Skeletal muscle tissue (tissue), 4 donors: Measurements from ENCODE around the gene ORC5. TPM values are rescaled to one million over a fixed set of nuclear protein-coding genes. Genes with fewer than 3 reads are reported as not detected.
"Not testable (repeated sequence)": the region's sequence is repeated elsewhere in the genome, so short reads cannot be mapped to it uniquely, and the experiment has no call there.

Experiments
- H3K27ac ChIP-seq: one replicate; pipeline ENCODE4 v1.7.0; 2013; ENCODE audit warnings: mild to moderate bottlenecking, low read depth, low read length, inconsistent platforms
- H3K27me3 ChIP-seq, 3 donors: one replicate each; pipeline ENCODE4 v1.7.0; 2013; ENCODE audit warnings: low read length in 3 of 3; ENCODE audit not compliant: control insufficient read depth in 3 of 3, insufficient read depth in 3 of 3
- H3K36me3 ChIP-seq, 3 donors: one replicate each; pipeline ENCODE4 v1.7.0; 2013; ENCODE audit warnings: low read length in 3 of 3; ENCODE audit not compliant: control insufficient read depth in 3 of 3, insufficient read depth in 3 of 3
- H3K4me1 ChIP-seq, 3 donors: one replicate each; pipeline ENCODE4 v1.7.0; 2013; ENCODE audit warnings: low read length in 3 of 3, mild to moderate bottlenecking in 3 of 3; ENCODE audit not compliant: control insufficient read depth in 3 of 3, insufficient read depth in 3 of 3
- H3K4me3 ChIP-seq, 3 donors: one replicate each; pipeline ENCODE4 v1.7.0; 2013; ENCODE audit warnings: low read length in 3 of 3
- H3K9ac ChIP-seq, 3 donors: one replicate each; pipeline ENCODE4 v1.7.0; 2013; ENCODE audit warnings: low read length in 3 of 3, mild to moderate bottlenecking in 3 of 3, moderate library complexity in 2 of 3, low read depth in 1 of 3
- H3K9me3 ChIP-seq, 3 donors: one replicate each; pipeline ENCODE4 v1.7.0; 2013; ENCODE audit warnings: low read length in 3 of 3; ENCODE audit not compliant: control insufficient read depth in 3 of 3
- total RNA-seq: library from RNA; depleted of rRNA; stranded (reverse); fragments of >200 nt; gene quantifications from one replicate; pipeline ENCODE4 v1.2.3, GENCODE V29; 2014
- donor health status: Osteomylitis.

The ORC5 gene
- total RNA-seq = 24.0 TPM

DNA sequence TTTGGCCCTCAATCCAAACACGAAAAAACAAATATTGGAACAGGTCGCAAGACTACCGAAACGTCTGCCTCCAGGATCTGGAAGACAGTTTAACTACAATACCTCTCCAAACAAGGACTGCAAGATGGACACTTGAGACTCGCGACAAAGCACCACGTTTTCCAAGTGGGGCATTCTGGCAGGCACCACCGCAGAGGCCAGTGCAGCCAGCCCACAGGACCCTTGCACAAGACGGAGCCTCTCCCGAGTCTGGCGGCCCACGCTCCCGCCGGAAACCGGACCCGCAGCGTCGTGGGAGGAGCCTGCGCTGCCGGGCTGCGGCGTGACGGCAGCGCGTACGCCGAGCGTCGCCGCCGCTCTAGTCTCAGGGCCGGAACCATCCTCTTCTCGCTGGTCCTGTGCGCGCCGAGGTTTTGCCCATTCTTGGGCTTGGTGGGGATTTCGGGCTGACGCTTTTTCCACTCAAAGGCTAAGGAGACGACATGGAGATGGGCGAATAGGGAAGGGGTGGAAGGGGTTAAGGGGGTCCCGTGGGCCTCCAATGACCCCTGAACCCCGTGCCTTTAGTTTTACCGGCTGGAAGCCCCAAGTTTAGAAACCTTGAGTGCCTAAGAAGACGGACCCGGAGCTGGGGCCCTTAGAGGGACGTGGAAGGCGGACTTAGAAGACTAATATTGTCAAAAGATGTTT is at the start of gene ORC5:
Gene ORC5, minus strand, starts transcription at position 283 of the 690 bp plus-strand sequence. Its CDS starts 109 bp downstream, at position 174.
- H3K27ac ChIP-seq = peak within 1 kb of the TSS; percentile 59
- H3K9me3 ChIP-seq = no peaks in the 10 kb centered on the region
- no peaks in the 10 kb centered on the region for H3K27me3 ChIP-seq
- H3K4me1 ChIP-seq = peaks cover 11 to 26% (median 19%) of the 10 kb centered on the region in 3 donors
- peaks cover 4 to 10% (median 5%) of the 10 kb centered on the region in 3 donors for H3K36me3 ChIP-seq
- H3K4me3 ChIP-seq = peak within 1 kb of the TSS; percentile 90 to 99 (median 98)
- H3K9ac ChIP-seq = peak within 1 kb of the TSS; percentile 79 to 90 (median 88)

DNA sequence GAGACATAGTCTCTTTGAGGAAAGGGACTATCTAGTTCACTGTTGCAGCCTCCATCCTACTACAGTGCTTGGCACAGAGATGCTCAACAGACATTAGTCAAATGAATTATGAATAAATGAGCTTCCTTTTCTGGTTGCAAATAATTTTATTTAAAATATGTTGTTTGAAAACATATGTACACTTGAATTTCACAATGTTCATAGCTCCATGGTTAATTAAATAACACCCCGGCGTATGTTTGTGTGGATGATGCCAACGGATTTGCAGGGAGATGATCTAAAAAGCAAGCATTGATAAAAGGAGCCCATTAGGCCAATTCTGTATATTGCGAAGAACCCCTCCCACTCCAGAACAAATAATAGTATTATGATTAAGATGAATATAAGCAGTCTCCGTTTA is 47.8 kb upstream of the ORC5 start:
- Histone ChIP-seq H3K9ac (no peak overlapping the region), H3K36me3 (no peaks in the 10 kb centered on the region), H3K4me1 (no peaks in the 10 kb centered on the region), H3K27me3 (no peaks in the 10 kb centered on the region), H3K4me3 (no peak overlapping the region), H3K9me3 (no peaks in the 10 kb centered on the region), H3K27ac (no peak overlapping the region)

DNA sequence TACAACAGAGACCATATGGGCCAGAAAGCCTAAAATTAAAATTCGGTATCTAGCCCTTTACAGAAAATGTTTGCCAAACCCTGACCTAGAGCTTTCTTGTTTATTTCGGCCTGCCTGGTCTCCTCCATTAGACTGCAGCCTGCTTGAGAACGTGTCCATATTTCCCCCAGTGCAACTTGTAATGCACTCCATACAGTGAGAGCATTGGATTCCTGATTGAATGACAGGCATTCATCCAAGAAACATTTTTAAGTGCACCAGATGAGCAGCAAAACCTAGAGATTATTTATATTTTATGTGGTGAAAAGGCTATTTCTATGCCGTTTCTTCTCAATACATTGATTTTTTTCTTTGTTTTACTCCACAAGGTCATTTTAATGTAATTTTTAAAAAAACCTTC is 47.4 kb upstream of the ORC5 start:
- H3K4me1 ChIP-seq = no peaks in the 10 kb centered on the region
- no peaks in the 10 kb centered on the region for H3K27me3 ChIP-seq
- H3K36me3 ChIP-seq = no peaks in the 10 kb centered on the region
- H3K4me3 ChIP-seq = no peak overlapping the region
- no peak overlapping the region for H3K9ac ChIP-seq
- no peak overlapping the region for H3K27ac ChIP-seq
- no peaks in the 10 kb centered on the region for H3K9me3 ChIP-seq

DNA sequence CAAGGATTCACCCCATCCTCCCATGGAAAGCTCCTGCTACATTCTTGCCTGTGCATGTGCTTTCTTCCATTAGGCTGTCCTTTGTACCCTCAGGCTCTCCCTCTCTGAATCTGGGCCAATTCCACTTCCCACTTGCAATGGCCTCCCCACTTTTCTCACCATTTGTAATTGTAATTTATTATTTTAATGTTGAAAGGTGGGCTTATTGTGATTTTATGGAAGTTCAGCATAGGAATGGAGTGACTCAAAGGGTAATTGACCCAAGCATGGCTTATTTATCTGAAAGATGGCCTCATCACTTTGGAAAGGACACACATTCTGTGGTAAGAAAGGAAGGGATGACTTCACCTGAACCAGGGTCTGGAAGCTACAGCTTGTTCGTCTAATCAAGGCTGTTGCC is 46.9 kb upstream of the ORC5 start:
- Histone ChIP-seq H3K4me1 (no peaks in the 10 kb centered on the region), H3K27ac (no peak overlapping the region), H3K36me3 (no peaks in the 10 kb centered on the region), H3K4me3 (no peak overlapping the region), H3K9me3 (no peaks in the 10 kb centered on the region), H3K9ac (no peak overlapping the region), H3K27me3 (no peaks in the 10 kb centered on the region)

DNA sequence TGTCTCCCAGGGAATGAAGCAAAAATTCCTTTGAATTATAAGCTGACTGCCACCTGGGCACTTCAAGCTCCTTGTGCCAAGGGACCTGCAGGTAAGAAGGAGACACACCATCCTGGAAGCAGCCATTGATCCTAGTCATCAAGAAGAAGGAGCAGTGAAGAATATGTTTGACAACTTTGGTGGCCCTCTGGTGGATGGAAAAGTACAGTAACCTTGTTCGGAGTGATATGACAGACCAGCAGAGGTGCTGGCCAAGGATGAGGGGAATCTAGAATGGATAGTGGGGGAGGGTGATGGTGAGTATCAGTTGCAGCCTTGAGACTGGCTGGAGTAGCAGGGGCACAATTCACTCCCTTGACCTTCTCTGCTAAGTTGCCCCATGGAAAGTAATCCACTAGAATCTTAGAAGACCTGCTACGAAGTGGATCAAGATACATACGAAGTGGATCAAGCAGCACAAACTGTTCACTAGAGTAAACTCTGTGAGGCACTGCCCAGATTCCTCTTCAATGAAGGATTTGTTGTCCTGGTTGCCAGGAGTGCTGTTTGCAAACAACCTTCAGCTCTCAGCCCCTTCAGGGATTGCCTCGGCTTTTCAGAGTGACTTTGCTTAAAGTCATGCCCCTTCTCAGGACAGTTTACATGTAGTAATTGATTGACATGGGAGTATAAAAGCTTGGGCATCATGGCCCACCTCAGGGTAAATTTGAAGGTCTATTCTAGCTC is 44.8 kb upstream of the ORC5 start:
- Histone ChIP-seq H3K9me3 (no peaks in the 10 kb centered on the region), H3K4me1 (no peaks in the 10 kb centered on the region), H3K27me3 (no peaks in the 10 kb centered on the region), H3K4me3 (no peak overlapping the region), H3K27ac (no peak overlapping the region), H3K36me3 (no peaks in the 10 kb centered on the region), H3K9ac (no peak overlapping the region)

DNA sequence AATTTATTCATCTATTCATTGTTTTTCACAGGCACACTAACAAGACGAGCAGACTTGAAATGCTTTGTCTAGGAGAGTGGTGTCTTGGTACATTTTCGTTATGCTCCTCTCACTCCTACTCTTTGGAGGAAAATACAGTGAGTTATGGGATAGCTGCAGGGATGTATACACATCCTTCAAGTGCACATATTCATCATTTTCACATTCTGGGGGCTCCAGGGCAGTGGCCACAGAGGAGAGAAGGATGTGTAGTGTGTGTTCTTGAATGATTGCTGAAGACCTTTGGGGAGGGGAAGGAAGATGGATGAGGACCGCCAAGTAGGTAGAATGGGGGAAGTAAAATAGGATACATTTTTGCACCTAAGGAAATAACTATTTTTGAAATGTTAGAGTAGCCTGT is 34.8 kb upstream of the ORC5 start:
- H3K9me3 ChIP-seq = no peaks in the 10 kb centered on the region
- no peak overlapping the region for H3K27ac ChIP-seq
- H3K36me3 ChIP-seq = no peaks in the 10 kb centered on the region
- H3K9ac ChIP-seq = no peak overlapping the region
- no peak overlapping the region for H3K4me3 ChIP-seq
- H3K4me1 ChIP-seq = no peaks in the 10 kb centered on the region
- no peaks in the 10 kb centered on the region for H3K27me3 ChIP-seq

DNA sequence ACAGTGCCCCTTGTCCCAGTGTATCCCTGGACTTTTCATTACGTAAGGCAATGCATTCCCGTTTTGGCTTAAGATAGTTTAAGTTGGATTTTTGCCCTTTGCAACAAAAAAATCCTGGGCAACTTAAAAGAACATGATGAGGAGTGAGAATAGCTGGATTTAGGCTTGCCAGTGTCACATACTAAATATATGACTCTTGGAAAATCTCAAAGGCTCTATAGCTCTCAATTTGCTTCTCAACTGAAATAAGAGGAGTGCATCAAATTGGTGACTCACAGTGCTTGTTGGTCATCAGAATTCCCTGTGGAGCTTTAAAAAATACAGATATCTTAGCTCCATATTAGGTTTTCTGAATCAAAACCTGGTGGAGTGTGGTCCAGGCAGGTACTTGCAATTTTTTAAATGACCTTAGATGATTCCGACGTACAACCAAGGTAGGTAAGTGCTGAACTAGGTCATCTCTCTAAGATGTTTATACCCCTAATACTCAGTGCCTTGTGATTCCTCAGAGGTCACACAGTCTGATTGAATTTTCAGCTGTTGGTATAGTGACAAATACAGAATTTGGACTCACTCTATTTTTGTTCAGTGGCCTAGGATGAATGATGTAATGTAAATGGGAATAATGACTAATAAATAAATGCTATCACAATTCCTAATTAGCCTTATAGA is 33.9 kb upstream of the ORC5 start:
- no peak overlapping the region for H3K4me3 ChIP-seq
- H3K4me1 ChIP-seq = no peaks in the 10 kb centered on the region
- H3K27me3 ChIP-seq = no peaks in the 10 kb centered on the region
- no peak overlapping the region for H3K27ac ChIP-seq
- H3K9me3 ChIP-seq = no peaks in the 10 kb centered on the region
- H3K9ac ChIP-seq = no peak overlapping the region
- H3K36me3 ChIP-seq = no peaks in the 10 kb centered on the region

DNA sequence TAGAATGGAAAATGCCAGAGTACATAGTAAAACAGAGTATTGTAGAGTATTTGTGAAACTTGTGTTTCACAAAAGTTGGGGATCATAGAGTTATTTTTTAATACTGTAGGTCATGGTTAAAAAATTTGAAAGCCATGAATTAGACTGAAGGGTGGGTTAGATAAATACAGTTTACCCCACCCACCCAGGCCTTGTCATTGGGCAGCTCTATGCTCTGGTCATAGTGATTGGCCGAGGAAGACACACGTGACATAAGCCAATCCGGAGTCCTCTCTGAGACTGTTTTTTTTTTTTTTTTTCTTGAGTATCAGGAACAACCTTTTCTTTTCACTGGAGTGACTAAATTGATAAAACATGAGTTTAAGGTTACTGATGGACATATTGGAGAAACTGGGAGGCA is 33.3 kb upstream of the ORC5 start:
- Histone ChIP-seq H3K27ac (no peak overlapping the region), H3K9me3 (no peaks in the 10 kb centered on the region), H3K27me3 (no peaks in the 10 kb centered on the region), H3K36me3 (no peaks in the 10 kb centered on the region), H3K4me3 (no peak overlapping the region), H3K4me1 (no peaks in the 10 kb centered on the region), H3K9ac (no peak overlapping the region)

DNA sequence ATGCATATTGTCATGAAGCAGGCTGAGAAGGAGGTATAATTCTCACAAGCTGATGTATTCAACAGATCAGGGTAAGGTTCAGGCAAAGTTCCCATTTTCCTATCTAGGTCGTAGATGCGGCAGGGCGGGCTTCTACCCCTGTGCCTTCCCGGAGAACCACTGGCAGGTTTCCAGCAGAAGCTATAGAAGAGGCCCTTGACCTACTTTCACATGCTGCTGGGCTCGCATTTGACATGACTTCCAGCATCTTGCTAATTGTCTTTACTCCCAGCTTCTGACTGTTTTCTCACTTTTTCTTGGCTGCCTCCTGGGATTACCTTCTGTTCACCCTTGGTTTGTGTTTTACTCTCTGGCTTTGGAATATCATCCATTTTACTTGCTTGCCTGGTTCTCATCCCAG is 32.6 kb upstream of the ORC5 start:
- no peaks in the 10 kb centered on the region for H3K4me1 ChIP-seq
- H3K9ac ChIP-seq = no peak overlapping the region
- no peaks in the 10 kb centered on the region for H3K36me3 ChIP-seq
- no peak overlapping the region for H3K27ac ChIP-seq
- no peaks in the 10 kb centered on the region for H3K9me3 ChIP-seq
- H3K27me3 ChIP-seq = no peaks in the 10 kb centered on the region
- H3K4me3 ChIP-seq = no peak overlapping the region

DNA sequence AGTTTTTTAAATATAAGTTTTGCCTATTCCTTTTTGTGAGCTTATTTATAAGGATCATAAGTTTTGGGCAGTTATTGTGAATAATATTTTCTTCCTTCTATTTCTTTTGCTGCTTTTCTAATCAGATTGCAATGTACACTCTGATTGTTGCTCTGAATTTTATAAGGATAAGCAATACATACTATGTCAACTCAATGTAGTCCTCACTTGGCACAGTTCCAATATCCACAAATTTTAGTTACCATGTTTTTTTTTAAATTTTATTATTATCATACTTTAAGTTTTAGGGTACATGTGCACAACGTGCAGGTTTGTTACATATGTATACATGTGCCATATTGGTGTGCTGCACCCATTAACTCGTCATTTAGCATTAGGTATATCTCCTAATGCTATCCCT is 27.2 kb upstream of the ORC5 start:
- H3K36me3 ChIP-seq, H3K27me3 ChIP-seq, H3K4me3 ChIP-seq, H3K27ac ChIP-seq, H3K9me3 ChIP-seq, H3K4me1 ChIP-seq, H3K9ac ChIP-seq: not testable (repeated sequence)
